T-helper 17 cell (primary cell): ENCODE results near the gene ACP2. TPM values are rescaled to one million over a fixed set of nuclear protein-coding genes. Genes with fewer than 3 reads are reported as not detected.
"Not testable (repeated sequence)": the region's sequence is repeated elsewhere in the genome, so short reads cannot be mapped to it uniquely, and the experiment has no call there.

ENCODE experiments used
- ATAC-seq: fragments of 150-1000 bp; cut with Tn5 transposase; 2 replicates; pipeline ENCODE4 v1.10.0; 2021; ENCODE audit warnings: mild to moderate bottlenecking, moderate library complexity
- DNase-seq, 3 donors: peaks; one replicate each; pipeline versions ENCODE4 v3.0.0 to v3.0.0-alpha.2; 2020 to 2021
- H3K9me3 ChIP-seq: one replicate; pipeline ENCODE4 v1.7.0; 2013; ENCODE audit warnings: low read length, mild to moderate bottlenecking; ENCODE audit not compliant: control insufficient read depth, poor library complexity, severe bottlenecking
- H3K27ac Mint-ChIP-seq: one replicate; pipeline ENCODE4 v1.8.0; 2022; ENCODE audit warnings: mild to moderate bottlenecking, moderate library complexity, mixed read lengths
- H3K27me3 Mint-ChIP-seq: one replicate; pipeline ENCODE4 v1.8.0; 2022; ENCODE audit warnings: mixed read lengths
- H3K36me3 Mint-ChIP-seq: one replicate; pipeline ENCODE4 v1.8.0; 2022; ENCODE audit warnings: low read depth, mixed read lengths
- H3K4me1 Mint-ChIP-seq: one replicate; pipeline ENCODE4 v1.8.0; 2022; ENCODE audit warnings: mild to moderate bottlenecking, mixed read lengths
- H3K4me3 Mint-ChIP-seq: one replicate; pipeline ENCODE4 v1.8.0; 2022; ENCODE audit warnings: mild to moderate bottlenecking, moderate library complexity, mixed read lengths
- total RNA-seq, 4 donors: library from RNA in 2 of 4; stranded (reverse) in 2 of 4; gene quantifications; one replicate each; pipeline ENCODE4 v1.2.3 and lab custom pipeline; 2022 to 2026

ACP2 gene
- total RNA-seq, 2 donors from 2014 or later: 19.6 to 23.1 TPM

- not testable (repeated sequence) for ATAC-seq, H3K27me3 Mint-ChIP-seq, DNase-seq, H3K27ac Mint-ChIP-seq, H3K4me1 Mint-ChIP-seq, H3K9me3 ChIP-seq, H3K36me3 Mint-ChIP-seq, H3K4me3 Mint-ChIP-seq
These were observed 50.5 kb downstream of the ACP2 start for GRCh38 chr11:47198161-47198560.

GRCh38 chr11:47192111-47192510 is 56.5 kb downstream of the ACP2 start:
- H3K4me3 Mint-ChIP-seq: no peak overlapping the region
- peaks cover 4% of the 10 kb centered on the region for H3K36me3 Mint-ChIP-seq
- peaks cover 12% of the 10 kb centered on the region for H3K27me3 Mint-ChIP-seq
- no peak overlapping the region for H3K27ac Mint-ChIP-seq
- peaks cover under 1% of the 10 kb centered on the region for H3K4me1 Mint-ChIP-seq
- H3K9me3 ChIP-seq: no peaks in the 10 kb centered on the region
- ATAC-seq: no peak
- no peak for DNase-seq

- H3K36me3 Mint-ChIP-seq, H3K27ac Mint-ChIP-seq, DNase-seq, H3K4me1 Mint-ChIP-seq, H3K4me3 Mint-ChIP-seq, ATAC-seq, H3K9me3 ChIP-seq: not testable (repeated sequence)
- H3K27me3 Mint-ChIP-seq: peaks cover 12% of the 10 kb centered on the region
These were observed 57.5 kb downstream of the ACP2 start for GRCh38 chr11:47191137-47191536.

Other genes with a start within 250 kb of the ACP2 start
- gene ARFGAP2, start 71.9 kb downstream of the ACP2 start, total RNA-seq: 100 to 1,000 TPM; 181 to 189 TPM
- gene PACSIN3, start 62.4 kb downstream of the ACP2 start, total RNA-seq: 1 to 10 TPM in 1 of 2 donors, under 1 TPM in 1; 0.30 to 1.4 TPM
- 10 to 100 TPM; 75.3 to 77.0 TPM for gene DDB2, start 33.8 kb downstream of the ACP2 start, total RNA-seq
- 1 to 10 TPM; 2.2 to 4.3 TPM for gene NR1H3, start 9.2 kb upstream of the ACP2 start, total RNA-seq
- 100 to 1,000 TPM; 155 to 209 TPM for gene MADD, start 21.3 kb upstream of the ACP2 start, total RNA-seq
- under 1 TPM in 1 of 2 donors, not detected in 1; 0.10 TPM for gene MYBPC3, start 103.9 kb upstream of the ACP2 start, total RNA-seq
- gene SPI1, start 129.7 kb upstream of the ACP2 start, total RNA-seq: 10 to 100 TPM in 1 of 2 donors, 1 to 10 TPM in 1; 4.9 to 14.9 TPM
- 10 to 100 TPM; 31.6 to 31.8 TPM for gene SLC39A13, start 159.8 kb upstream of the ACP2 start, total RNA-seq
- gene PSMC3, start 177.6 kb upstream of the ACP2 start, total RNA-seq: 10 to 100 TPM; 47.8 to 55.2 TPM
- gene RAPSN, start 200.3 kb upstream of the ACP2 start, total RNA-seq: 1 to 10 TPM; 3.0 to 3.1 TPM